A204.1 (cell line): ENCODE measurements around the gene ARHGAP22.

Experiments used
- FAIRE-seq: peaks from 2 replicates; lab custom pipeline; 2012; peaks lifted over from hg19 to GRCh38; lab: Jason Lieb, UNC

The ARHGAP22 gene

GRCh38 chr10:48511875-48512231 lies 93.0 kb downstream of the ARHGAP22 start:
- no peak for FAIRE-seq

GRCh38 chr10:48511066-48511874 lies 93.6 kb downstream of the ARHGAP22 start:
- FAIRE-seq, result no peak

- FAIRE-seq, result no peak
Observed at GRCh38 chr10:48509974-48510692, 94.7 kb downstream of the ARHGAP22 start.

GRCh38 chr10:48508791-48509772 lies 95.8 kb downstream of the ARHGAP22 start:
- no peak for FAIRE-seq

GRCh38 chr10:48507933-48508790 lies 96.7 kb downstream of the ARHGAP22 start:
- FAIRE-seq, result no peak

DNA sequence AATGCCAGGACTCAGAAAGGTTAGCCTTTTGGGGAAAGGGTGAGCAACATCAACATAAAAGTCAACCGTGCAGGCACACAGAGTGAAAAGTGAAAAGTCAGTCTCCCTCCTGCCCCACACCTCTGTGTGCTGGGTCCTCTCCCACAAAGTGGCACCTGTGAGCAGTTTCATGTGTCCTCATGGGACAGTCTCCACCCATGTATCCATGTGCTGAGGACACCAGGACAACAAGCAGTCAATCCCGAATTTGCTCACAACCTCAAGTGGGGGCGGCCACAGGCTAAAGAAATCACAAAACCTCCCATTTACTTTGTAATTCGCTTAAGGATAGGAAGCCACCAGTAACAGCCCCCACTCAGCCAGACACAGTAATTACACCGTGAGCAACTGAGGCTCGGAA lies 97.4 kb downstream of the ARHGAP22 start:
- no peak for FAIRE-seq

DNA sequence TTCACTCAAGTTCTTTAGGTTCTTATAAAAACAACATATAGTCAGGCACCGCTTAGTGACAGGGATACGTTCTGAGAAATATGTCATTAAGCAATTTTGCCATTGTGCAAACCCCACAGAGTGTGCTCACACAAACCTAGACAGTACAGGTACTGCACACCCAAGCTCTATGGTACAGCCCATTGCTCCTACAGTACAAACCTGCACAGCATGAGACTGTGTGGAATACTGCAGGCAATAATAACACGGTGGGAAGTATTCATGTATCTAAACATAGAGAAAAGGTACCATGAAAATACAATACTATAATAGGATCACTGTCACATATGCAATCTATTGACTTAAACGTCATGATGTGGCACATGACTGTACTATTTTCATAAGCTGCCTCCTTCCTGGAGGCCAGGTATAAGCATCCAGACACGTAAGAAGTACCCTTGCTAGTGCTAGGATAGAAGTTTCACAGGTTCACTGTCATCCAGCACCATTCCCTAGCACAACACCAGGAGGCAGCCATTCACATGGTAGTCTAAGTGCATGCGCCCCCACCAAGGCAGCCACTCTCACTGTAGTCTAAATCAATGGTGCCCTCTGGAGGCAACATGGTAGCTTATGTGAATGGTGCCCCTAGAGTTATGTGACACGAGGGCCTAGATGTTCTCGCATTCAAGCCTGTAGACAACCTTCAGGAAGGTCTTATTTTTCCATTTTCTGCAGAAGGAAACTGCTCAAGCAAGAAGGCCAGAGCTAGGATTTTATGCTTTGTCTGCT lies 98.5 kb downstream of the ARHGAP22 start:
- FAIRE-seq, result no peak

- FAIRE-seq, result no peak
Observed at GRCh38 chr10:48505394-48506112, 99.3 kb downstream of the ARHGAP22 start.

DNA sequence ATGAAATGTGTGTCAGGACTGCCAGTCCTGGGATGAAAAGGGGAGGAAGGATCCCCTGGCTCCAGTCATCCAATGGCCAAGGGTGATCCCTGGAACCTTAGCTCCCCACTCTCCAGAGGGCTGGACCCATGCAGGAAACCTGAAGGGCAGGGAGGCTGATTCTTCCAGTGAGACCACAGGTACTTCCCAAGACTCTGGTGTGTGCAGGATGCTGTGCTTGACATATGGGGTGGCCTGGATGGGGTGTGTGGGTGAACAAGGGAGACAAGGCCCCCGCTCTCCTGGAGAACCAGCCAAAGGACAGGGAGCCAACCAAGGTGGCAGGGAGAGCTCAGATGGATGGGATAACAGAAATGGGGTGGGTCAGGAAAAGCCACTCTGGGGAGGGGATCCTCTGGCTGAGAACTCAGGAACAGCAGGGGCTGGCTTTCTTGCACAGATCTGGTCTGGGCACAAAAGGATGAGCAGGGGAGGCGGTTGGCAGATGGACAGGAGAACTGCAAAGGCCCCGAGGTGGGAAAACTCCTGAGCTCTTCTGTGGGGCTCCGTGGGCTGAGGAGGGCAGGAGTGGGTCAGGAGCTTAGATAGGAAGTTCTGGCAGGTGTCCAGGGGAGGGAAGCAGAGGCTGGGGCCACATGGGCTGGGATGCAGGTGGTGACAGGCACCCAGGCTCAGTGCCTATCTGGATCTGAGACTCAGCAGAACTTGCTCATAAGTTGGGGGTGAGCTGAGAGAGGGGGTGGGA lies 100.6 kb downstream of the ARHGAP22 start:
- no peak for FAIRE-seq

GRCh38 chr10:48503293-48503911 lies 101.5 kb downstream of the ARHGAP22 start:
- FAIRE-seq, result no peak

- FAIRE-seq, result no peak
Observed at GRCh38 chr10:48502791-48503190, 102.1 kb downstream of the ARHGAP22 start.

DNA sequence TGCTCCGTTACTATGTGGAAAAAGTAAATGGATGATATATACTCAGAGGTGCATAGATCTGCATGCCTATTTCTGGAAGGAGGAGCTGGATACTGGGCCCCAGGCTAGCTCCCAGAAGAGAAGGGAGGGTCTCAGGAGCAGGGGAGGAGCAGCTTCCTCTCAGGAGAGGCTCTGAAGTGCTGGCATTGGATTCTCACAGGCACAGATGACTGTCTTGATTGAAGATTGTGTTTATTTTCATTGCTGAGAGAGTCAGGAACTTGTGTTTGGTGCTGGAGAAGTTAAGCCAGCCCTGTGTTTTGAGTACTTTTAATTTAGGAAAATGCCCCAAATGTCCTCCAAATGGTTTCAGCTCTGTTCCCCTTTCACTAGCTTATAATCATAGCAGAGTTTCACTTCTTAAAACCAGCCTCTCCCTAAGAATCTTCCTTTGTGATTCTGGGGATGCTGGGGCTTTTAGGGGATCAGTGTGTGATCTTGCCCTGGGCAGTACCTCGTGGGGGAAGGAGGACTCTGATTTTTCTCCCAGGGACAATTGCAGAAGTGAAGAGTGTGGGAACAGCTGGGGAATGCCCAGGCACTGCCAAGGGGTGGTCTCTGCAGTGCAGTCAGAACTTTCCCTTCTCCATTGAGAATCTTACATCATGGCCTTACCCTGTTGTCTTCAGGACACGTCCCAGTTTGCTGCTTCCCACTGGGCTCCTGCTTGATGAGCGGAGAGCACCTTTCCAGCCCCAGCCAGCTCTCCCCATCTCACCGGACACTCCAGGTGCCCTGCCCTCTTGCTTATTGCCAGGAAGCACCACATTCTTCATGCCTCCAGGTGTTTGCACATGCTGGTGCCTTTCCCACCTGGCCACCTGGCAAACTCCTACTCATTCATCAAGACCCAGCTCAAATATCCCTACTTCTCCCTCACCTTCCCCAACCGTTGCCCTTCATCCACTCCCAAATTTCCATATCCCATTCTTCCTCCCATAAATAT lies 102.8 kb downstream of the ARHGAP22 start:
- no peak for FAIRE-seq

DNA sequence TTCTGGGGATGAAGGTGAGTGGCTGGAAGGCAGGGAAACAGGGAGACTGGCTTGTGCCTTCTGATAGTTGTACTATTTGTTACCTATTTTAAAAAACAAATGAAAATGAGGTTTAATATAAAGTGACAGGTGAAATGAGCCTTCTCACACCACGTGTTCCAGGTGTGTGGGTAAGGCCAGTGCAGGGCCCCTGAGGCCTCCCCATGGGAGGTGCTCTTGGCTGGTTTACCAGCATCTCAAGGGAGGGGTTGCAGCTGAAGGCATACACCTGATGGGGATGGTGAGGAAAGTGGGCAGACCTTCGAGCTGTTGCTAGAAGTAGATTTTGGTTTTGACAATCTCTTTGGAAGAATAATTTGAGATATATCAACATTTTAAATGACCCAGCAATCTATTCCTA lies 103.6 kb downstream of the ARHGAP22 start:
- no peak for FAIRE-seq

DNA sequence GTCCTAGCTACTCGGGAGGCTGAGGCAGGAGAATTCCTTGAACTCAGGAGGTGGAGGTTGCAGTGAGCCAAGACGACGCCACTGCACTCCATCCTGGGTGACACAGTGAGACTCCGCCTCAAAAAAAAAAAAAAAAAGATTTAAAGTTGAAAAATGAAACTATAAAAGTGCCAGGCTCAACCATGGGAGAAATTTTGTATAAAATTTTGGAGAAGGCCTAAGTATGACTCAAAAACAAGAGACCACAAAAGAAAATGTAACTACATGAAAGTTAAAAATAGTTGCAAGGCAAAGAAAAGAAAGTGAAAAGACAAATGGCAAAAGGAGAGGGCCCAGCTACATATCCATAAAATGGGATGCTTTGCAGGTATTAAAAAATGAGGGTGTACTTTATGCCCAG lies 104.1 kb downstream of the ARHGAP22 start:
- FAIRE-seq, result no peak

- FAIRE-seq, result no peak
Observed at GRCh38 chr10:48498940-48499510, 105.8 kb downstream of the ARHGAP22 start.

GRCh38 chr10:48497780-48498770 lies 106.8 kb downstream of the ARHGAP22 start:
- FAIRE-seq, result no peak
